ENCODE data around the gene KIAA0232. TPM values are rescaled to one million over a fixed set of nuclear protein-coding genes. Genes with fewer than 3 reads are reported as not detected.

Gene KIAA0232
- total RNA-seq, 1 experiment from 2014 or later: 19.0 TPM

Other genes starting within 250 kb of the KIAA0232 start
- gene MAN2B2, start 207.5 kb upstream of the KIAA0232 start, total RNA-seq (2014; rRNA removed): 28.5 and 32.5 TPM in 2 replicates
- gene MRFAP1, start 142.0 kb upstream of the KIAA0232 start, total RNA-seq (2014; rRNA removed): 99.3 and 131 TPM in 2 replicates
- not detected in 2 replicates for gene S100P, start 88.8 kb upstream of the KIAA0232 start, total RNA-seq (2014; rRNA removed)
- 61.1 and 61.8 TPM in 2 replicates for gene MRFAP1L1, start 72.9 kb upstream of the KIAA0232 start, total RNA-seq (2014; rRNA removed)
- gene BLOC1S4, start 66.6 kb upstream of the KIAA0232 start, total RNA-seq (2014; rRNA removed): 29.6 and 35.6 TPM in 2 replicates
- 46.1 and 51.9 TPM in 2 replicates for gene TBC1D14, start 127.1 kb downstream of the KIAA0232 start, total RNA-seq (2014; rRNA removed)